ENCODE results near the gene AMDHD2.
"Not testable (repeated sequence)": the region's sequence is repeated elsewhere in the genome, so short reads cannot be mapped to it uniquely, and the experiment has no call there.

The AMDHD2 gene

GRCh38 chr16:2518823-2519710 is 1.1 kb upstream of the AMDHD2 start:
- DNase-seq, result no peak

GRCh38 chr16:2519711-2520080 is 475 bp upstream of the AMDHD2 start:
- no peak for DNase-seq

GRCh38 chr16:2520784-2521531 is 787 bp downstream of the AMDHD2 start:
- DNase-seq, result no peak

- no peak for DNase-seq
Observed at GRCh38 chr16:2523801-2524231, 3.6 kb downstream of the AMDHD2 start.

- DNase-seq, result no peak
Observed at GRCh38 chr16:2524339-2524938, 4.3 kb downstream of the AMDHD2 start.

- no peak for DNase-seq
Observed at GRCh38 chr16:2526135-2526534, 6.0 kb downstream of the AMDHD2 start.

GRCh38 chr16:2527071-2527783 is 7.1 kb downstream of the AMDHD2 start:
- DNase-seq, result no peak

GRCh38 chr16:2527784-2528100 is 7.6 kb downstream of the AMDHD2 start:
- DNase-seq, result no peak

GRCh38 chr16:2528161-2529060 is 8.2 kb downstream of the AMDHD2 start:
- no peak for DNase-seq

GRCh38 chr16:2529061-2529931 is 9.1 kb downstream of the AMDHD2 start:
- DNase-seq, result no peak

- no peak for DNase-seq
Observed at GRCh38 chr16:2529961-2530628, 9.9 kb downstream of the AMDHD2 start.

- DNase-seq, result no peak
Observed at GRCh38 chr16:2530629-2531318, 10.6 kb downstream of the AMDHD2 start.

- no peak for DNase-seq
Observed at GRCh38 chr16:2531371-2531695, 11.2 kb downstream of the AMDHD2 start, which contains the start of gene CEMP1. Gene CEMP1 (minus strand): TSS chr16:2531408. CDS start chr16:2531073, 335 bp downstream.

GRCh38 chr16:2531696-2532493 is 11.7 kb downstream of the AMDHD2 start:
- DNase-seq, result peak; percentile 90

- DNase-seq, result peak; percentile 67
Observed at GRCh38 chr16:2532494-2533141, 12.4 kb downstream of the AMDHD2 start.

GRCh38 chr16:2533142-2533755 is 13.1 kb downstream of the AMDHD2 start:
- DNase-seq, result not testable (repeated sequence)

- DNase-seq, result no peak
Observed at GRCh38 chr16:2533912-2534311, 13.7 kb downstream of the AMDHD2 start.

- DNase-seq, result not testable (repeated sequence)
Observed at GRCh38 chr16:2534335-2534734, 14.2 kb downstream of the AMDHD2 start.

Data from NCI-H2227 treated with DMSO at 0.1 percent for 48 hours (cell line).